SK-N-SH (cell line): Measurements from ENCODE around the gene FRAS1. TPM values are rescaled to one million over a fixed set of nuclear protein-coding genes. Genes with fewer than 3 reads are reported as not detected.

Experiments
- CTCF ChIA-PET: fragments of 300-600, 350-600 bp; formaldehyde crosslinking; extraction: SDS; loops from one replicate; lab custom pipeline; 2021; lab: Yijun Ruan, JAX
- POLR2A ChIA-PET: fragments of 350-600 bp; sonication (Branson Sonifier 250); formaldehyde crosslinking; extraction: SDS; loops from one replicate; lab custom pipeline; 2020; ENCODE audit warnings: antibody characterized with exemption, inconsistent platforms; lab: Yijun Ruan, JAX
- DNase-seq: peaks from one replicate; pipeline ENCODE4 v3.0.0; 2012
- H2AFZ ChIP-seq: fragments of 200-600 bp; sonication (generic); 2 replicates; pipeline ENCODE4 v1.8.1; 2016; ENCODE audit warnings: antibody characterized with exemption, mild to moderate bottlenecking, low read depth
- H3F3A ChIP-seq: fragments of 200-600 bp; sonication (generic); replicated peaks from 2 replicates; pipeline ENCODE3; 2016; ENCODE audit warnings: antibody characterized with exemption, mild to moderate bottlenecking; ENCODE audit not compliant: insufficient read depth
- H3K27ac ChIP-seq, 2 experiments: fragments of 200-500 bp in 1 of 2; fragments of 200-600 bp in 1 of 2; sonication (Bioruptor generic) in 1 of 2; sonication (generic), shearing (Covaris generic) in 1 of 2; 2 replicates each; pipeline versions ENCODE4 v1.5.1 to v1.6.1; 2014 to 2016; ENCODE audit warnings: low read depth in 2 of 2, inconsistent platforms in 1 of 2, low read length in 1 of 2, mild to moderate bottlenecking in 1 of 2, mixed read lengths in 1 of 2
- H3K27me3 ChIP-seq: fragments of 200-600 bp; sonication (generic), shearing (Covaris generic); 2 replicates; pipeline ENCODE4 v1.6.1; 2016; ENCODE audit warnings: mixed run types; ENCODE audit not compliant: insufficient read depth
- H3K36me3 ChIP-seq, 2 experiments: fragments of 200-500 bp in 1 of 2; fragments of 200-600 bp in 1 of 2; sonication (Bioruptor generic) in 1 of 2; sonication (generic) in 1 of 2; replicated peaks in 1 of 2; 2 replicates each; pipeline versions ENCODE3 to v1.5.1; 2014 to 2016; ENCODE audit warnings: low read length in 1 of 2, mild to moderate bottlenecking in 1 of 2; ENCODE audit not compliant: insufficient read depth in 2 of 2, control insufficient read depth in 1 of 2
- H3K4me1 ChIP-seq, 2 experiments: fragments of 200-500 bp in 1 of 2; fragments of 200-600 bp in 1 of 2; sonication (Bioruptor generic) in 1 of 2; sonication (generic), shearing (Covaris generic) in 1 of 2; 2 replicates each; pipeline versions ENCODE4 v1.5.1 to v1.6.1; 2014 to 2016; ENCODE audit warnings: low read depth in 1 of 2, low read length in 1 of 2, mixed run types in 1 of 2; ENCODE audit not compliant: insufficient read depth in 2 of 2, control insufficient read depth in 1 of 2
- H3K4me2 ChIP-seq: fragments of 200-600 bp; sonication (generic), shearing (Covaris generic); 2 replicates; pipeline ENCODE4 v1.6.1; 2017; ENCODE audit warnings: mixed run types
- H3K4me3 ChIP-seq, 2 experiments: fragments of 200-500 bp in 1 of 2; fragments of 200-600 bp in 1 of 2; sonication (Bioruptor generic) in 1 of 2; sonication (generic), shearing (Covaris generic) in 1 of 2; 2 replicates each; pipeline versions ENCODE4 v1.5.1 to v1.8.1; 2014 to 2016; ENCODE audit warnings: low read depth in 2 of 2, inconsistent platforms in 1 of 2, low read length in 1 of 2, mild to moderate bottlenecking in 1 of 2, mixed read lengths in 1 of 2, moderate library complexity in 1 of 2
- H3K79me2 ChIP-seq: fragments of 200-600 bp; sonication (generic); 2 replicates; pipeline ENCODE4 v1.8.1; 2017; ENCODE audit warnings: mild to moderate bottlenecking; ENCODE audit not compliant: insufficient read depth
- H3K9ac ChIP-seq: fragments of 200-600 bp; sonication (generic); 2 replicates; pipeline ENCODE4 v1.6.1; 2017; ENCODE audit warnings: mixed run types
- H3K9me2 ChIP-seq: fragments of 200-600 bp; sonication (generic); 2 replicates; pipeline ENCODE4 v1.6.1; 2017; ENCODE audit warnings: mixed run types
- H3K9me3 ChIP-seq: fragments of 200-600 bp; sonication (generic); 2 replicates; pipeline ENCODE4 v1.6.1; 2017; ENCODE audit warnings: mixed run types, mild to moderate bottlenecking, moderate library complexity
- H4K20me1 ChIP-seq: fragments of 200-600 bp; sonication (generic); 2 replicates; pipeline ENCODE4 v1.6.1; 2017; ENCODE audit warnings: mild to moderate bottlenecking, mixed run types; ENCODE audit not compliant: insufficient read depth
- CTCF ChIP-seq: fragments of 200-600 bp; sonication (generic); IDR thresholded peaks from 2 replicates; pipeline ENCODE4 v1.6.1; 2017; ENCODE audit warnings: antibody characterized with exemption, mild to moderate bottlenecking, moderate library complexity
- EP300 ChIP-seq, 2 experiments: IDR thresholded peaks; 2 replicates each; pipeline versions ENCODE4 v1.4.0 to v1.6.1; 2012; ENCODE audit warnings: borderline replicate concordance in 1 of 2, low read depth in 1 of 2, low read length in 1 of 2
- FOSL2 ChIP-seq: IDR thresholded peaks from 2 replicates; pipeline ENCODE4 v1.4.0; 2012; ENCODE audit warnings: low read depth, mild to moderate bottlenecking, moderate library complexity, borderline replicate concordance
- FOXM1 ChIP-seq: IDR thresholded peaks from 2 replicates; pipeline ENCODE4 v1.4.0; 2012; ENCODE audit warnings: low read depth, mild to moderate bottlenecking
- GABPA ChIP-seq: IDR thresholded peaks from 2 replicates; pipeline ENCODE4 v1.4.0; 2012; ENCODE audit warnings: low read depth, mild to moderate bottlenecking
- NRF1 ChIP-seq: IDR thresholded peaks from 2 replicates; pipeline ENCODE4 v1.6.1; 2012; ENCODE audit warnings: low read depth, mild to moderate bottlenecking, low read length
- POLR2AphosphoS5 ChIP-seq: IDR thresholded peaks from 2 replicates; pipeline ENCODE4 v1.6.1; 2012; ENCODE audit warnings: low read depth, low read length
- RAD21 ChIP-seq: IDR thresholded peaks from 2 replicates; pipeline ENCODE4 v1.6.1; 2012; ENCODE audit warnings: mild to moderate bottlenecking, low read length
- RCOR1 ChIP-seq: fragments of 150-350 bp; IDR thresholded peaks from 2 replicates; pipeline ENCODE4 v1.6.1; 2017; ENCODE audit warnings: antibody characterized with exemption, low read length
- RXRA ChIP-seq: IDR thresholded peaks from 2 replicates; pipeline ENCODE4 v1.4.0; 2012; ENCODE audit warnings: low read depth, mild to moderate bottlenecking, borderline replicate concordance
- YY1 ChIP-seq: IDR thresholded peaks from 2 replicates; pipeline ENCODE4 v1.4.0; 2012; ENCODE audit warnings: low read depth, mild to moderate bottlenecking
- WGBS: methylation state at CpG from one replicate; pipeline ENCODE4 v1.1.6; 2017; ENCODE audit warnings: low lambda C conversion rate; 5-methylcytosine and 5-hydroxymethylcytosine counted together
- polyA plus RNA-seq, 3 experiments: library from polyadenylated mRNA; depleted of rRNA; stranded (reverse); fragments of >200 nt; gene quantifications; 2 replicates each; pipeline ENCODE4 v1.2.3, GENCODE V29; 2012
- TF ChIP-seq, protein P1 (sequence below): IDR thresholded peaks from 2 replicates; pipeline ENCODE4 v1.4.0; 2012; ENCODE audit warnings: low read depth
- TF ChIP-seq, protein P2 (sequence below): IDR thresholded peaks from 2 replicates; pipeline ENCODE4; 2012

FRAS1 gene
- polyA plus RNA-seq, 1 of the 3 experiments (the other 2 are of a cell fraction): 8.3 TPM

DNA sequence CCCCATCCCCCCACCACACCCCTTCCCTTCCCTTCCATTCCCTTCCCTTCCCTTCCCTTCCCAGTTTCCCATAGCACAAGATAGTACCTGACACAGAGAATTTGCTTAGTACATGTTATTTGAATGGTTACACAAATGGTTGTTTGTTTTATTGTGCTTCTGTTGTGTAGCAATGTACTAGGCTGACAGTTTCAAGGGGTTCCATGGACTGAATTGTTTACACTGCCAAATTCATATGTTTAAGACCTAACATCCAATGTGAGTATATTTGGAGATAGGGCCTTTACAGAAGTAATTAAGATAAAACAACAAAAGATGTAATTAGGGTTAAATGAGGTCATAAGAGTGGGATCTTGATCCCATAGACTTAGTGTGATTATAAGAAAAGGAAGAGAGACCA lies 133.5 kb downstream of the FRAS1 start:
- ChIA-PET CTCF (no interaction called here), POLR2A (no interaction called here)
- Histone ChIP-seq H4K20me1 (no peaks in the 10 kb centered on the region), H3K79me2 (no peaks in the 10 kb centered on the region), H3K4me3 (no peak overlapping the region), H3K4me1 (no peaks in the 10 kb centered on the region; a peak in 1 of 4 replicates), H3K9ac (no peak overlapping the region), H3K4me2 (no peak overlapping the region), H2AFZ (no peak overlapping the region), H3K27ac (no peak overlapping the region), H3K36me3 (no peaks in the 10 kb centered on the region), H3F3A (no peaks in the 10 kb centered on the region), H3K9me2 (no peaks in the 10 kb centered on the region), H3K9me3 (no peaks in the 10 kb centered on the region), H3K27me3 (no peaks in the 10 kb centered on the region)
- TF ChIP-seq CTCF (no peak), YY1 (no peak), FOSL2 (no peak), FOXM1 (no peak), EP300 (IDR thresholded peaks at IDR 0.05; ENCODE audit: borderline replicate concordance in 1 of 2, low read depth in 1 of 2, low read length in 1 of 2) (no peak), NRF1 (no peak)
- TF ChIP-seq, protein P1, sequence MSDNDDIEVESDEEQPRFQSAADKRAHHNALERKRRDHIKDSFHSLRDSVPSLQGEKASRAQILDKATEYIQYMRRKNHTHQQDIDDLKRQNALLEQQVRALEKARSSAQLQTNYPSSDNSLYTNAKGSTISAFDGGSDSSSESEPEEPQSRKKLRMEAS: no peak
- TF ChIP-seq, protein P2, sequence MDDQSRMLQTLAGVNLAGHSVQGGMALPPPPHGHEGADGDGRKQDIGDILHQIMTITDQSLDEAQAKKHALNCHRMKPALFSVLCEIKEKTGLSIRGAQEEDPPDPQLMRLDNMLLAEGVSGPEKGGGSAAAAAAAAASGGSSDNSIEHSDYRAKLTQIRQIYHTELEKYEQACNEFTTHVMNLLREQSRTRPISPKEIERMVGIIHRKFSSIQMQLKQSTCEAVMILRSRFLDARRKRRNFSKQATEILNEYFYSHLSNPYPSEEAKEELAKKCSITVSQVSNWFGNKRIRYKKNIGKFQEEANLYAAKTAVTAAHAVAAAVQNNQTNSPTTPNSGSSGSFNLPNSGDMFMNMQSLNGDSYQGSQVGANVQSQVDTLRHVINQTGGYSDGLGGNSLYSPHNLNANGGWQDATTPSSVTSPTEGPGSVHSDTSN: no peak
- DNase-seq: no peak

DNA sequence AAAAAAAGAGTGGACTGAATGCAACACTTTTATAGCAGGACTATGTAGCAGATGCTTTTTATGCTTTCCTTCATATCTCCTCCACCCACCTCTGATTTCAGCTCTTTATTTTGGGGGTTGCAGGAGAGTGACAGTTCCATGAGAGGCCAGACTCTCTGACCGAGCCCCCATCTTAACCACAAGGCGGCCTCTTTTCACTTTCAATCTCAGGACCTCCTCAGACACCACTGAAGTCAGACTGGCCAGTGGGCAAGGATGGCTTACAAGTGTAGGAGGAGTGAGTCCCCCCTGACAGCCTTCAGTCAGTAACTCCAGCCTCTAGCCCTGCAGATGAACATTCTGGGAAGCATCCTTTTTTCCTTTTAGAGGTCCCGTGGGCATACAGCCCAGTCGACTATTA lies 140.8 kb downstream of the FRAS1 start:
- Histone ChIP-seq H3K9me3 (no peaks in the 10 kb centered on the region), H3F3A (no peaks in the 10 kb centered on the region), H4K20me1 (no peaks in the 10 kb centered on the region), H3K4me1 (no peaks in the 10 kb centered on the region), H3K27me3 (no peaks in the 10 kb centered on the region), H3K4me2 (no peak overlapping the region), H3K9me2 (no peaks in the 10 kb centered on the region), H3K9ac (no peak overlapping the region), H3K79me2 (no peaks in the 10 kb centered on the region; the same call in 1 of the 2 replicates), H3K4me3 (no peak overlapping the region), H3K36me3 (no peaks in the 10 kb centered on the region), H3K27ac (no peak overlapping the region), H2AFZ (no peak overlapping the region)
- ChIA-PET CTCF (interaction anchor here (0.5 kb wide), 1 partner anchor 317 kb away, joined by 3 read pairs; no protein-coding TSS in a partner anchor), POLR2A (no interaction called here)
- no peak for DNase-seq
- 82% methylated on average over 4 of the region's 4 CpGs for WGBS
- TF ChIP-seq RAD21 (no peak), POLR2AphosphoS5 (no peak), GABPA (no peak), CTCF (no peak), RCOR1 (no peak), RXRA (no peak)
